K562 (cell line): Measurements from ENCODE around the gene TACC3. TPM values are rescaled to one million over a fixed set of nuclear protein-coding genes. Genes with fewer than 3 reads are reported as not detected.
A peak's percentile ranks its signal among the peaks of the same experiment; 100 is the strongest.

ENCODE experiments used
- ARID3A ChIP-seq: IDR thresholded peaks from 2 replicates; pipeline ENCODE4 v1.6.1; 2012; ENCODE audit warnings: low read depth, low read length, improper control_type of control experiment, borderline replicate concordance
- BMI1 ChIP-seq: fragments of 150-350 bp; IDR thresholded peaks from 2 replicates; pipeline ENCODE4 v1.6.1; 2014; ENCODE audit warnings: low read length
- CTCF ChIP-seq, 3 experiments: IDR thresholded peaks in 2 of 3; conservative IDR thresholded peaks in 1 of 3; 2 replicates each; pipeline ENCODE4 v1.5.1; 2011 to 2012; ENCODE audit warnings: low read length in 3 of 3, mild to moderate bottlenecking in 3 of 3, control low read depth in 2 of 3, improper control_type of control experiment in 1 of 3, inconsistent platforms in 1 of 3, low read depth in 1 of 3, mixed read lengths in 1 of 3, moderate library complexity in 1 of 3; ENCODE audit not compliant: insufficient read depth in 2 of 3
- E2F3 ChIP-seq: fragments of 250-450 bp; sonication (Bioruptor Pico); IDR thresholded peaks from 2 replicates; pipeline ENCODE4 v1.4.0; 2020; ENCODE audit warnings: mild to moderate bottlenecking
- NFYB ChIP-seq: IDR thresholded peaks from 2 replicates; pipeline ENCODE4 v1.6.1; 2011; ENCODE audit warnings: mild to moderate bottlenecking, moderate library complexity; ENCODE audit not compliant: insufficient read length; ENCODE audit errors: extremely low read depth
- NKRF ChIP-seq: fragments of 450-650 bp; IDR thresholded peaks from 2 replicates; pipeline ENCODE4 v1.6.1; 2016; ENCODE audit warnings: borderline replicate concordance
- PCBP1 ChIP-seq: fragments of 200-400 bp; formaldehyde crosslinking; IDR thresholded peaks from 2 replicates; pipeline ENCODE4 v1.6.1; 2018; ENCODE audit warnings: mild to moderate bottlenecking, low read depth, low read length; ENCODE audit not compliant: poor library complexity, severe bottlenecking
- RBM17 ChIP-seq: fragments of 200-400 bp; formaldehyde crosslinking; IDR thresholded peaks from 2 replicates; pipeline ENCODE4 v1.6.1; 2017; ENCODE audit warnings: low read depth, mild to moderate bottlenecking, low read length, borderline replicate concordance
- SOX6 ChIP-seq: fragments of 450-650 bp; IDR thresholded peaks from 2 replicates; pipeline ENCODE4 v1.6.1; 2014; ENCODE audit warnings: mild to moderate bottlenecking
- TCF7L2 ChIP-seq: fragments of 150-350 bp; IDR thresholded peaks from 2 replicates; pipeline ENCODE4 v1.6.1; 2016; ENCODE audit warnings: low read depth, mild to moderate bottlenecking, low read length, moderate library complexity
- THAP7 ChIP-seq: fragments of 250-450 bp; sonication (Bioruptor Pico); IDR thresholded peaks from 2 replicates; pipeline ENCODE4 v1.5.0; 2021
- ZBTB34 ChIP-seq: fragments of 250-450 bp; sonication (Bioruptor Pico); IDR thresholded peaks from 2 replicates; pipeline ENCODE4 v1.8.0; 2021; ENCODE audit warnings: mild to moderate bottlenecking, moderate library complexity
- ZNF165 ChIP-seq: fragments of 250-450 bp; sonication (Bioruptor Pico); IDR thresholded peaks from 2 replicates; pipeline ENCODE4 v1.4.0; 2020; ENCODE audit warnings: borderline replicate concordance
- ZNF217 ChIP-seq: sonication (generic); formaldehyde crosslinking; IDR thresholded peaks from 2 replicates; pipeline ENCODE4 v1.8.0; 2022; ENCODE audit warnings: mild to moderate bottlenecking, missing genetic modification reagents
- ZNF324 ChIP-seq: fragments of 250-450 bp; sonication (Bioruptor Pico); IDR thresholded peaks from 2 replicates; pipeline ENCODE4 v1.4.0; 2020; ENCODE audit warnings: mild to moderate bottlenecking
- ZNF655 ChIP-seq: fragments of 250-450 bp; sonication (Bioruptor Pico); IDR thresholded peaks from 2 replicates; pipeline ENCODE4 v1.5.0; 2021
- ZNF785 ChIP-seq: fragments of 250-450 bp; sonication (Bioruptor Pico); IDR thresholded peaks from 2 replicates; pipeline ENCODE4 v1.4.0; 2020; ENCODE audit warnings: mild to moderate bottlenecking
- ZNF830 ChIP-seq: fragments of 250-450 bp; sonication (Bioruptor Pico); IDR thresholded peaks from 2 replicates; pipeline ENCODE4 v1.5.0; 2021; ENCODE audit warnings: mild to moderate bottlenecking
- polyA plus RNA-seq, 8 experiments: library from polyadenylated mRNA; depleted of rRNA in 4 of 8; stranded (reverse) in 5 of 8; unstranded in 3 of 8; fragments of >200 nt; fragmentation: Nextera tagmentation in 2 of 8; fragmentation: Illumina TruSeq in 1 of 8; extraction: Ambion mirVana in 2 of 8; extraction: Trizol in 1 of 8; gene quantifications; 2 replicates each; pipeline versions ENCODE4 v1.2.1 to v1.2.3, GENCODE V29; 2011 to 2014; ENCODE audit warnings: inconsistent platforms in 1 of 8, missing spikeins in 1 of 8
- total RNA-seq, 7 experiments: library from RNA; depleted of rRNA in 6 of 7; stranded (reverse); fragments of >200 nt in 6 of 7; fragmentation: Illumina TruSeq in 2 of 7; extraction: Trizol in 2 of 7; gene quantifications; 2 replicates each; pipeline versions ENCODE4 v1.2.1 to v1.2.3, GENCODE V29; 2011 to 2021; ENCODE audit warnings: low replicate concordance in 1 of 7

TACC3 gene
- total and polyA plus RNA-seq, 9 of the 15 experiments (the other 6 are each of a cell fraction or from before 2014, with no cell fraction given) = 1.9 to 122 (median 55.6) TPM

GRCh38 chr4:1720163-1720983 lies 948 bp upstream of the TACC3 start (continued):
- no peak for TF ChIP-seq NFYB
- no peak for TF ChIP-seq ZNF165
- TF ChIP-seq ZNF830 (CRISPR knock-in tag) = no peak
- TF ChIP-seq CTCF (IDR thresholded peaks at IDR 0.05 in 2 of 3, conservative IDR thresholded peaks at IDR 0.05 in 1 of 3; ENCODE audit: insufficient read depth in 2 of 3, low read depth in 1 of 3, low read length in 3 of 3) = no peak
- TF ChIP-seq RBM17 = no peak
- TF ChIP-seq ZBTB34 (CRISPR knock-in tag) = 0 out of 2 replicates have a peak, but pooled peaks have one; percentile 31
- no peak for TF ChIP-seq ZNF655 (CRISPR knock-in tag)
- no peak for TF ChIP-seq ZNF785 (CRISPR knock-in tag)
- 0 out of 2 replicates have a peak, but pooled peaks have one; percentile 6 for TF ChIP-seq E2F3 (CRISPR knock-in tag)
- no peak for TF ChIP-seq ZNF217
- no peak for TF ChIP-seq SOX6
- no peak for TF ChIP-seq ZNF324 (CRISPR knock-in tag)
- TF ChIP-seq PCBP1 = no peak
- TF ChIP-seq TCF7L2 = no peak
- TF ChIP-seq THAP7 = 0 out of 2 replicates have a peak, but pooled peaks have one; percentile 45
- no peak for TF ChIP-seq BMI1
- TF ChIP-seq ARID3A = no peak
- peak; percentile 28; the same call in 1 of the 2 replicates for TF ChIP-seq NKRF
